Measurements from ENCODE around the gene GLP2R.

Gene GLP2R

GRCh38 chr17:9929871-9930270, 104.1 kb downstream of the GLP2R start:
- H3K4me3 ChIP-seq (ENCODE audit: insufficient read depth, low read length, poor library complexity, severe bottlenecking), result no peak overlapping the region
- H4K20me1 ChIP-seq (ENCODE audit: low read depth, low read length), result no peaks in the 10 kb centered on the region
- H3K9ac ChIP-seq (ENCODE audit: low read length), result no peak overlapping the region
- no peaks in the 10 kb centered on the region for H3F3A ChIP-seq (ENCODE audit: insufficient read depth)
- H2AFZ ChIP-seq (ENCODE audit: low read depth, low read length, severe bottlenecking), result no peak overlapping the region
- H3K27ac ChIP-seq (ENCODE audit: low read depth, low read length), result no peak overlapping the region
- H3K4me2 ChIP-seq (ENCODE audit: low read depth, low read length, poor library complexity, severe bottlenecking), result no peak overlapping the region
- H3K36me3 ChIP-seq (ENCODE audit: low read length), result no peaks in the 10 kb centered on the region
- no peaks in the 10 kb centered on the region for H3K27me3 ChIP-seq (ENCODE audit: low read length)
- H3K9me2 ChIP-seq (replicated peaks; ENCODE audit: insufficient read depth, low read length), result no peaks in the 10 kb centered on the region
- H3K9me3 ChIP-seq (ENCODE audit: insufficient read depth, low read length), result no peaks in the 10 kb centered on the region
- H3K79me2 ChIP-seq (ENCODE audit: insufficient read depth, low read length), result no peaks in the 10 kb centered on the region
- no peak for TF ChIP-seq EZH2phosphoT487 (conservative IDR thresholded peaks at IDR 0.05; ENCODE audit: low read length)
- TF ChIP-seq CTCF (IDR thresholded peaks at IDR 0.05; ENCODE audit: insufficient read depth, low read length, poor library complexity, severe bottlenecking), result no peak

- no peaks in the 10 kb centered on the region for H3K9me3 ChIP-seq (ENCODE audit: insufficient read depth, low read length)
- no peaks in the 10 kb centered on the region for H3K79me2 ChIP-seq (ENCODE audit: insufficient read depth, low read length)
- H3K4me3 ChIP-seq (ENCODE audit: insufficient read depth, low read length, poor library complexity, severe bottlenecking), result no peak overlapping the region
- TF ChIP-seq EZH2phosphoT487 (conservative IDR thresholded peaks at IDR 0.05; ENCODE audit: low read length) (no peak), CTCF (IDR thresholded peaks at IDR 0.05; ENCODE audit: insufficient read depth, low read length, poor library complexity, severe bottlenecking) (no peak)
- H3K27me3 ChIP-seq (ENCODE audit: low read length), result no peaks in the 10 kb centered on the region
- no peak overlapping the region for H3K9ac ChIP-seq (ENCODE audit: low read length)
- no peaks in the 10 kb centered on the region for H4K20me1 ChIP-seq (ENCODE audit: low read depth, low read length)
- H2AFZ ChIP-seq (ENCODE audit: low read depth, low read length, severe bottlenecking), result no peak overlapping the region
- H3K36me3 ChIP-seq (ENCODE audit: low read length), result no peaks in the 10 kb centered on the region
- no peaks in the 10 kb centered on the region for H3F3A ChIP-seq (ENCODE audit: insufficient read depth)
- no peak overlapping the region for H3K4me2 ChIP-seq (ENCODE audit: low read depth, low read length, poor library complexity, severe bottlenecking)
- no peaks in the 10 kb centered on the region for H3K9me2 ChIP-seq (replicated peaks; ENCODE audit: insufficient read depth, low read length)
- H3K27ac ChIP-seq (ENCODE audit: low read depth, low read length), result no peak overlapping the region
Measured at GRCh38 chr17:9931144-9931741, 105.5 kb downstream of the GLP2R start.

GRCh38 chr17:9932491-9932890, 106.8 kb downstream of the GLP2R start:
- Histone ChIP-seq H3K4me2 (ENCODE audit: low read depth, low read length, poor library complexity, severe bottlenecking) (no peak overlapping the region), H3K9me2 (replicated peaks; ENCODE audit: insufficient read depth, low read length) (no peaks in the 10 kb centered on the region), H3F3A (ENCODE audit: insufficient read depth) (no peaks in the 10 kb centered on the region), H3K79me2 (ENCODE audit: insufficient read depth, low read length) (no peaks in the 10 kb centered on the region), H2AFZ (ENCODE audit: low read depth, low read length, severe bottlenecking) (no peak overlapping the region), H3K4me3 (ENCODE audit: insufficient read depth, low read length, poor library complexity, severe bottlenecking) (no peak overlapping the region), H3K36me3 (ENCODE audit: low read length) (no peaks in the 10 kb centered on the region), H3K9me3 (ENCODE audit: insufficient read depth, low read length) (no peaks in the 10 kb centered on the region), H3K27ac (ENCODE audit: low read depth, low read length) (no peak overlapping the region), H3K27me3 (ENCODE audit: low read length) (no peaks in the 10 kb centered on the region), H4K20me1 (ENCODE audit: low read depth, low read length) (no peaks in the 10 kb centered on the region), H3K9ac (ENCODE audit: low read length) (no peak overlapping the region)
- TF ChIP-seq CTCF (IDR thresholded peaks at IDR 0.05; ENCODE audit: insufficient read depth, low read length, poor library complexity, severe bottlenecking) (no peak), EZH2phosphoT487 (conservative IDR thresholded peaks at IDR 0.05; ENCODE audit: low read length) (no peak)
